GM19035 (cell line): ENCODE results near the gene CNTRL.
"Not testable (repeated sequence)": the region's sequence is repeated elsewhere in the genome, so short reads cannot be mapped to it uniquely, and the experiment has no call there.

Source experiments
- ATAC-seq: cut with Tn5 transposase; IDR thresholded peaks from one replicate; pipeline ENCODE4 v1.9.1; 2021; ENCODE audit not compliant: unreplicated experiment

CNTRL gene

DNA sequence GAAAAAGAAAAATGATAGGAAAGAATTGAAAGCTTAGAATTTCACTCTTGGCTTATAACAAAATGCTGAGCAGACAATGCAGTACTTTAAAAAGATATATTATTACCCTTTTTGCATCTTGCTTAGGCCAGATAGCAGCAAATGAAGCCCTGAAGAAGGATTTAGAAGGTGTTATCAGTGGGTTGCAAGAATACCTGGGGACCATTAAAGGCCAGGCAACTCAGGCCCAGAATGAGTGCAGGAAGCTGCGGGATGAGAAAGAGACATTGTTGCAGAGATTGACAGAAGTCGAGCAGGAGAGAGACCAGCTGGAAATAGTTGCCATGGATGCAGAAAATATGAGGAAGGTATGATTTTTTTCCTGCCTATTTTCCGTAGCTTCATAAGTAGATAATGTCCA is 50.8 kb downstream of the CNTRL start:
- ATAC-seq = no peak

DNA sequence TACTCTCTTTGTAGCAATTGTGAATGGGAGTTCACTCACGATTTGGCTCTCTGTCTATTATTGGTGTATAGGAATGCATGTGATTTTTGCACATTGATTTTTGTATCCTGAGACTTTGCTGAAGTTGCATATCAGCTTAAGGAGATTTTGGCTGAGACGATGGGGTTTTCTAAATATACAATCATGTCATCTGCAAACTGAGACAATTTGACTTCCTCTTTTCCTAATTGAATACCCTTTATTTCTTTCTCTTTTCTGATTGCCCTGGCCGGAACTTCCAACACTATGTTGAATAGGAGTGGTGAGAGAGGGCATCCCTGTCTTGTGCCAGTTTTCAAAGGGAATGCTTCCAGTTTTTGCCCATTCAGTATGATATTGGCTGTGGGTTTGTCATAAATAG is 54.6 kb downstream of the CNTRL start:
- ATAC-seq = not testable (repeated sequence)

DNA sequence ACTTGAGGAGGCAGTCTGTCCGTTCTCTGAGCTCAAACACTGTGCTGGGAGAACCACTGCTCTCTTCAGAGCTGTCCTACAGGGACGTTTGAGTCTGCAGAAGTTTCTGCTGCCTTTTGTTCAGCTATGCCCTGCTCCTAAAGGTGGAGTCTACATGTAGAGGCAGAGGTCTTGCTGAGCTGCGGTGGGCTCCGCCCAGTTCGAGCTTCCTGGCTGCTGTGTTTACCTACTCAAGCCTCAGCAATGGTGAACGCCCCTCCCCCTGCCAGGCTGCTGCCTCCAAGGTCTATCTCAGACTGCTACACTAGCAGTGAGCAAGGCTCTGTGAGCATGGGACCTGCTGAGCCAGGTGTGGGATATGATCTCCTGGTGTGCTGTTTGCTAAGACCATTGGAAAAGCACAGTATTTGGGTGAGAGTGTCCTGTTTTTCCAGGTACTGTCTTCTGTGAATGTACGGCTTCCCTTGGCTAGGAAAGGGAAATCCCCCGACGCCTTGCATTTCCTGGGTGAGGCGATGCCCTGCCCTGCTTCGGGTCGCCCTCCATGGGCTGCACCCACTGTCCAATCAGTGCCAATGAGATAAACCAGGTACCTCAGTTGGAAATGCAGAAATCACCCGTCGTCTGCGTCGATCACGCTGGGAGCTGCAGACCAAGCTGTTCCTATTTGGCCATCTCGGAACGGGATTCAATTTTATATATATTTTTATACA is 58.5 kb downstream of the CNTRL start:
- ATAC-seq = no peak

DNA sequence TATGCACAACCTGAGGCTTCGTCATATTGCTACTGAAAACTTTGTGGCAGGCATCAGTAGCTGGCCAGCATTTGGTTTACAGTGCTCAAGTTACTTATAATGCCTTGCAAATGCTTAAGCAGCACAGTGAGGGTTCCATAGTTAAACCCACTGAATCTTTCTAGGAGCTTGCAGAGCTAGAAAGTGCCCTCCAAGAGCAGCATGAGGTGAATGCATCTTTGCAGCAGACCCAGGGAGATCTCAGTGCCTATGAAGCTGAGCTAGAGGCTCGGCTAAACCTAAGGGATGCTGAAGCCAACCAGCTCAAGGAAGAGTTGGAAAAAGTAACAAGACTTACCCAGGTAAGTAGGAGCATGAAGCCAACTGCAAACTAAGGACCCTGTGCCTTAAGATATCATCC is 60.9 kb downstream of the CNTRL start:
- no peak for ATAC-seq

DNA sequence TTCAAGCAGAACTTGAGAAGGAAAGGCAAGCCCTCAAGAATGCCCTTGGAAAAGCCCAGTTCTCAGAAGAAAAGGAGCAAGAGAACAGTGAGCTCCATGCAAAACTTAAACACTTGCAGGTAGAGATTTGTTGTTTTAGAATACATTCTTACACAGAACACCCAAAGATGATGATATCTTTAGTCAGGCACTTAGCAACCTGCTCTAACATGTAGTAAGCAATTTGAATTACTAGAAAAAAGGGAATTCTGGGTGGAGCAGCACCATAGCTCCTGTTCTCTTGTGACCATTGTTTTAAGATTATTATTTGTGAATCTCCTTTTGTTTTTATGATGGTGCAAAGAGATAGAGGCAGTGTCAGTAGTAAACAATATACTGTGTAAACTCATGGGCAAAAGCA is 63.8 kb downstream of the CNTRL start:
- ATAC-seq = no peak

DNA sequence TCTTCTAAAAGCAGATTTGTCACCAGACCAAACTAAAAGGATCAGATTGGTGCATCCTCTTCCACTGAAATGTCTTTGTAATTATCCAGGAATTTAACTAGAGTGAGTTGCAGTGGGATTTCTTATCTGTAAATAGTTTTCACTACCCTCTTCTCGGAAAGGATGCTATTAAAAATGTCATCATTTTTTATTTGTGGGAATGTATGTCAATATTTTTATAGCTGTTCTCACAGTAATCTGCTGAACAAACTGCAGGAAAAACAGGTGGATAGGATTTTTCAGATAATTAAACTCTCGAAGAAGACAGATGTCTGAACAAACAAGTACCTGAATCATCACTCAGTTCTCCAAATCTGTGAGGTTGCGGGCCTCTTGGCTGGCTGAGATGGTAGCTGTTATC is 64.2 kb downstream of the CNTRL start:
- ATAC-seq = no peak

DNA sequence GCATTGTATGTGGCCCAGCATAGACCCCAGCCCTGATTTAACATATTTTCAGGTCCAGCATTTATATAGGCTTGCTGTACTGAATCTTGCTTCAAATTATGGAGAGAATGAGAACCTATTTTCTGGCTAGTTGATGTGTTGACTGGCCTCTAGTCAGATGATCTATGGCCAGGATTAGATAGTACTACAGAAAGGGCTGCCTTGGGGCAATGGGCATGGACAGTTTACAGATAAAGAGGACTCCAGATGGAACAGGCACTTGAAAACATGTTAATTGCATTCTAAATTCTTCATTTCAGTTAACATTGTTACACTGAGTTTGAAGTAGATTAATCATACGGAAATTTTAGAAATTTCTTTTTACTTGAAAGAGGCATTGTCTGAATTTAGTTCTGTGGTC is 65.4 kb downstream of the CNTRL start:
- ATAC-seq = no peak

DNA sequence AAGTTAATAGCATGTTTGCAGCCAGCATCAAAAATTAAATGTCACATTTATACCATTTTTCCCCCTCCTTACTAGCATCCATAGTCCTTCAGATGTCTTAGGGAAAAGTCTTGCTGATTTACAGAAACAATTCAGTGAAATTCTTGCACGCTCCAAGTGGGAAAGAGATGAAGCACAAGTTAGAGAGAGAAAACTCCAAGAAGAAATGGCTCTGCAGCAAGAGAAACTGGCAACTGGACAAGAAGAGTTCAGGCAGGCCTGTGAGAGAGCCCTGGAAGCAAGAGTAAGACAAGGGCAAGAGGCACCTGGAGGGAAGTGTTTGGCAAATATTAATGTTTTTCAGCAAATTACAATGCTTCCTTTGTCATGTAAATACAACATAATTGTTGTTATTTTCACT is 66.6 kb downstream of the CNTRL start:
- ATAC-seq = no peak

DNA sequence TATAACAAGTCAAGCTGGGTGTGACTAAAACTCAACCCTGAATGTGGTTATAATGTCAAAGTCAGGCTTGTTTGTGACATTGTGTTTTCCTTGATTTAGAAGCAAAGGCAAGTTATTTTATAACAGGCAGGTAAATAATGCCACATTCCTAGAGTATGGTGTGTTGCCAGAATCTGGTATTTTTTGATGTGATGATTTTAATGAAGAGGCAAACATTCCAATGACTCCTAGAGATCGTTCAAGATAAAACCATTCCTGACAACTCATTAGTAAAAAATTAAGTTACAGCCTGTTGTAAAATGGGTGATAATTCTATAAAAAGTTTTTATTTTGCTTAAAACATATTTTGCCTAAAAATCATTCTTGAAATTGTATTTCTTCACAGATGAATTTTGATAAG is 67.0 kb downstream of the CNTRL start:
- no peak for ATAC-seq

DNA sequence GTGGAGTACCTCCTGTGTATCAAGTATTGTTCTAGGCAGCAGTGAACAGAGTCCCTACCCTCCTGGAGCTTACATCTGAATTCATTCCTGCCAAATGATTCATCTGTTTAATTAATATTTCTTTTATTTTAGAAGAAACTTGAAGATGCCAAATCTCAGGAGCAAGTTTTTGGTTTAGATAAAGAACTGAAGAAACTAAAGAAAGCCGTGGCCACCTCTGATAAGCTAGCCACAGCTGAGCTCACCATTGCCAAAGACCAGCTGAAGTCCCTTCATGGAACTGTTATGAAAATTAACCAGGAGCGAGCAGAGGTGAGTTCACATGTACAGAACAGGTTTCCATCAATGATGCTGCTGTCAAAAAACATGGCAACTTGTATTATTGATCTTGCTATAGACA is 69.0 kb downstream of the CNTRL start:
- ATAC-seq = no peak

DNA sequence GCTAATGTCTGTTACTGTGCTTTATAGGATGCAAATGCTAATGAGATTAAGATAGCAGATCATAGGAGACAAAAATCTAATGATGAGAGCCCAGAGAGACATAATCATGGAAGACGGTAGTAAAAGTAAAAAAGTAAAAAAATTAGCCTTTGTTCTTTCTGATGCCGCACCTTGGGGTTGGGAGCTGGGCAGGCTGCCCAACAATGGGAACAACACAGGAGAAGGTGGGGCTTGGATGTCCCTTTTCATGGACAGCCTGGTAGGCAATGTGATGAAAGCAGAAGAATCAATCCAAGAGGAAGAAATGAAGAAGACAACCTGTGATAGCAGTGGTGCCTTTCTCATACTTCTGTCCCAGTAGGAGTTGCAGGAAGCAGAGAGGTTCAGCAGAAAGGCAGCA is 69.7 kb downstream of the CNTRL start:
- no peak for ATAC-seq

DNA sequence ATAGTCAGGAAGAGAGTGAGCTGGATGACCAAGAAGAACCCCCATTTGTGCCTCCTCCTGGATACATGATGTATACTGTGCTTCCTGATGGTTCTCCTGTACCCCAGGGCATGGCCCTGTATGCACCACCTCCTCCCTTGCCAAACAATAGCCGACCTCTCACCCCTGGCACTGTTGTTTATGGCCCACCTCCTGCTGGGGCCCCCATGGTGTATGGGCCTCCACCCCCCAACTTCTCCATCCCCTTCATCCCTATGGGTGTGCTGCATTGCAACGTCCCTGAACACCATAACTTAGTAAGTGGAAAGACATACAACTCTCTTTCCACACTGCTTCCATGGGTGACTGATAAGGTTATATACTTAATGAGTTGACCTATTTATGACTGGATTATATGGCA is 75.4 kb downstream of the CNTRL start:
- ATAC-seq = no peak

DNA sequence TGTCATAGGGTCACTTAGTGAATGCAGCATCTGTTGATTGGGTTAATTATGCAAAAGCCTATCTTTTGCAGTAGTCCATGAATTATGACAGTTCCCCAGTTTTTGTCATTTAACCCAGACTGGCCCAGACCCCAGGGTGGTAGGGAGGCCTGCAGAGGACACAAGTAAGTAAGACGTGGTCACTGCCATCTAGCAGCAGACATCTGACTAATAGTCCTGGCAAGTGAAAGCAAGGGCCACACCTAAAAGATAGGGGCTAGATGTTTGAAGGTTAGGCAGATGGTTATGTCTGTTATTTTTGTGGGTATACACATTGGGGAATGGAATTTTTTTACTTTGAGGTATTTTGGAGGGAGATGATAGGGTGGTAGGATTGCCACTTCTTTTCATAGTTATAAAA is 78.9 kb downstream of the CNTRL start:
- ATAC-seq = no peak

DNA sequence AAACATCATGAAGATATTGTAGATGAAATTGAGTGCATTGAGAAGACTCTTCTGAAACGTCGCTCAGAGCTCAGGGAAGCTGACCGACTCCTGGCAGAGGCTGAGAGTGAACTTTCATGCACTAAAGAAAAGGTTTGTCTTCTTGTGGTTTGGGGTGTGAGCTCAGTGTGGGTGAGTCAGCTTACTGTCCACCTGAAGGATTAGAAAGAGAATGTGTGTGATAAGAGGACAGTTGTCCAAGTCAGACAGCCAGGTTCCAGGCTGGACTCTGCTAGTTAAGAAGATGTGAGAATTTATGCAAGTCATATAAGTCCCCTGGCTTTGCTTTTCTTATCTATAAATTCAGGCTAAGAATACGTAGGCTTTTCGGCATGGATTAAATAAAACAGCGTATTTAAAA is 80.0 kb downstream of the CNTRL start:
- ATAC-seq = no peak

DNA sequence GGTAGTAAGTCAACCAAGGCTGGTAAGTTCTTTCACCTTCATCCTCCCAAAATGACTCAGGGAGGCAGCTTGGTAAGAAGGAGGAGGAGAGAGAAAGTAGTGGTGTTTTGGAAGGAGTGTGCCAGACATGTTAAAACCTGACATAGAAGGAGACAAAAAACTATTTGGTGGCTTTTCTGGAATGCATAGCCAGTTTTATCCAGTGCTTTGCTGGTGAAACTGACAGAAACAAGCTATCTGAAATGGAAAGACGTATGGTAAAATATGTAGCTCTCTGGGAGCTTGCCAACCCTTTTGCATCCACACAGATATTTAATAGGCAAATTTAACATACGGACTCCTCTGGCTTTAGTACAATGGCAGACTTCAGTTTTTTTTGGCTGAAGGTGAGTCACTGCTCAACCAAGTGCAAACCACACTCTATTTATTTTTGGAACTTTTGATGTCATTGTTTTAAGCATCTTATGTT is 81.5 kb downstream of the CNTRL start:
- ATAC-seq = peak; percentile 85

DNA sequence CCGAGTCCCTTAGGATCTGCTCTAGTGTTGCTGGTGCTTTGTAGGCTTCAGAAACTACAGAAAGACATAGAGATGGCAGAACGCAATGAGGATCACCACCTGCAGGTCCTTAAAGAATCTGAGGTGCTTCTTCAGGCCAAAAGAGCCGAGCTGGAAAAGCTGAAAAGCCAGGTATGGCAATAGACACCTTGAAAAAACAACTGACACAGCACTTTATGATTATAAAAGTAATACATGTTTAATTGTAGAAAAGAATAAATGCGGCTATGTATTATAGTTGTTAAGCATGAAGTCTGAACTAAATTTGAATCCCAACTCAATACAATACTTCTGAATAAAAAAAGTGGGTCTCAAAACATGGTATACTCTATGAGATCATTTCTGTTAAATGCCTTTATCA is 83.2 kb downstream of the CNTRL start:
- ATAC-seq = no peak

DNA sequence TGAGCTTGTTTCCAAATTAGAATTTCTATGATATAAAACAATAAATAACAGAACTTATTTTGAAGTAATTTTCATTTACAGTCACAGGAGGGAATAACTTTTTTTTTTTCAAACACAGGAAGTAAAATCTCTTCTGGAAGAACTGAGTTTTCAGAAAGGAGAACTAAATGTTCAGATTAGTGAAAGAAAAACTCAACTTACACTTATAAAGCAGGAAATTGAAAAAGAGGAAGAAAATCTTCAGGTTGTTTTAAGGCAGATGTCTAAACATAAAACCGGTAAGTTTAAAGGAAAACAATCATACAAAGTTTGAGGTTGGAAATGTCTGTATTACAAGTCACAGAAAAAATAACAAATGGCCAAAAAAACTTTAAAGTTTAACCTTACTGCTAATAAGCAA is 85.3 kb downstream of the CNTRL start:
- ATAC-seq = no peak

DNA sequence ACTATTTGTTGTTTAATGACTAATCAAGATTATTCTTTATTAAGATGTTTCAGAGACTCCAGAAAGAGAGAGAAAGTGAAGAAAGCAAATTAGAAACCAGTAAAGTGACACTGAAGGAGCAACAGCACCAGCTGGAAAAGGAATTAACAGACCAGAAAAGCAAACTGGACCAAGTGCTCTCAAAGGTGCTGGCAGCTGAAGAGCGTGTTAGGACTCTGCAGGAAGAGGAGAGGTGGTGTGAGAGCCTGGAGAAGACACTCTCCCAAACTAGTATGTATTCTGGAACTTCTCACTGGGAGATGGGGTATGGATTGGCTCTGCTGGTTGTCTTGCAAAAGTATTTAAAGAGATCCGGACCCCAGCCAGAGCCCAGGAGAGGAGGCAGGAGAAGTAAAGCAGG is 93.3 kb downstream of the CNTRL start:
- no peak for ATAC-seq

DNA sequence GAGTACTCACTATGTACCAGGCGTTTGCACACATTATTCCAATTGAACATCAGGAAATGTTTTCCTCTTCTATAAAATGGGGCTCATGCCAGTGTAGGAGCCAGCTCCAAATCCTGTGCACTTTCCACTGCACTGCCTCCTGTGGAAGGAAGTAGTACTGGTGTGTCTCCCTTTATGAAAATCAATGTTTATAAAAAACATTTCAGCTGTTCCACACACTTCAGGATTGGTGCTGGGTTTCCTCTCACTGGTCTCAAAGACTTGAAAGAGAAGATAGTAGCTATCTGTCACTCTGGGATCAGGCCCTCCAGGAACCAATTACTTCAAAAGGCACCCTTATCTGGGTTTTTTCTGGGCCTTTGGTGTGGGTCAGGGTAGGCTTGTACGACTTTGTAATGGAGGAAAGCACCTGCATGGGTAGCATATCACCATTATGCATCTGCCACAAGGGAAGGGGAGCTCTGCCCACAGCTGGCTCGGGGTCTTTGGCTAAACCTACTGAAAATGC is 94.4 kb downstream of the CNTRL start:
- ATAC-seq = no peak

DNA sequence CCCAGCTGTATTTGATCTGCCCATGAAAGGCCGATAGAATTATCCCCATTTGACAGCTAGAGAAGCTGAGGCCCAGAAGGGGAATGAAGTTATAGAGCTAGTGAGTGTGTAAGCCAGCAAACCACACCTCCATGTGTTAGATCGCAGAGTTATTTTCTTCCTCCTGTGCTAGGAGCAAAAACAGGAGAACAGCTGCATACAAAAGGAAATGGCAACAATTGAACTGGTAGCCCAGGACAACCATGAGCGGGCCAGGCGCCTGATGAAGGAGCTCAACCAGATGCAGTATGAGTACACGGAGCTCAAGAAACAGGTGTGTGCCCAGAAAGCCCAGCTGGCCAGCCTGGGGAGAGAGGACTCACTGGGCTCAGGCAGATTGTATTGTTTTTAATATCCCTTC is 96.5 kb downstream of the CNTRL start:
- ATAC-seq = no peak

DNA sequence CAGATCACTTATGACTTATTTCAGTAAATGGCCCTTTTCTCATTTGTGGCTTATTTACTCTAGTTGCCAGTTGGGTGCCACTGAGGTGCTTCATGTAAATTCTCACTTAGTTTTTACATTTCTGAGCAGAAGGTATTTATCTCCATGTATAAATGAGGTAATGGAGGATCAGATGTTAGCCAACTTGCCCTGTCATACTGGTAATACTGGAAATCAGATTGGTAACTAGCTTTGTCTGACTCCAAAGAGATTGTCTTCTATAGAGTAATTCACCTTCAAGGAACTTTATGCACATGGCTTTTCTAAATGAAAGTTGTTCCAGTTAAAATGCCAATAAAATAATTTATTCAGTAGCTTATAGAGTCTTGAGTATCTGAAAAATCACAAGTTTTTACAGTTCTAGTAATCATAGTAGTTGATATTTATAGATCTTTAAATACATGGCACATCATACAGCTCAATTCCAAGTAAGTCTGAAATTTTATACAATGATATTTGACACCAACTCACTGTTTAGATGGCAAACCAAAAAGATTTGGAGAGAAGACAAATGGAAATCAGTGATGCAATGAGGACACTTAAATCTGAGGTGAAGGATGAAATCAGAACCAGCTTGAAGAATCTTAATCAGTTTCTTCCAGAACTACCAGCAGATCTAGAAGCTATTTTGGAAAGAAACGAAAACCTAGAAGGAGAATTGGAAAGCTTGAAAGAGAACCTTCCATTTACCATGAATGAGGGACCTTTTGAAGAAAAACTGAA is 98.2 kb downstream of the CNTRL start:
- ATAC-seq = no peak

DNA sequence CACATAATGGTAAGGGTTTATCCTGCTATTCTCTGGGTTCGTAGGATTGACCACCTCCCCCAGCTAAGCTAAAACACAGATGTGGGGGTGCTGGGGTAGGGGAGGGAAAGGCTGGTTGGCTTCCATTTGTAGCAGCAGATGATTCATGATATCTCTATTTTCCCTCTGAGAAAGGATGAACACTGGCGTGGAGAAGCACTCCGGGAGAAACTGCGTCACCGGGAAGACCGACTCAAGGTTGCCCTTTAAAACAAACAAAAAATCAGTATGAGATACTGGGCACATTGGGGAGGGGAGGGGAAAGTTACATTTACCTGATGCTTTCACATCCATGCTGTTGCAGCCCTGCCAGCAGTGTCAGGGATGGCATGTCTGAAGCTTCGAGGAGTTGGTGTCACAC is 98.7 kb downstream of the CNTRL start:
- no peak for ATAC-seq
